Fibroblast of mammary gland (primary cell): ENCODE results near the gene DCAF7.

Source experiments
- DNase-seq: peaks from one replicate; pipeline ENCODE4 v3.0.0-alpha.2; 2010; ENCODE audit warnings: low read depth
- H3K4me3 ChIP-seq: 2 replicates; pipeline ENCODE4 v1.5.1; 2011; ENCODE audit warnings: low read depth, mild to moderate bottlenecking, low read length, moderate library complexity; ENCODE audit not compliant: control insufficient read depth
- TF ChIP-seq, protein P1 (sequence below): conservative IDR thresholded peaks from 2 replicates; pipeline ENCODE4 v1.5.1; 2011; ENCODE audit warnings: low read depth, low read length, inconsistent platforms; ENCODE audit not compliant: control insufficient read depth, insufficient read depth

The DCAF7 gene

DNA sequence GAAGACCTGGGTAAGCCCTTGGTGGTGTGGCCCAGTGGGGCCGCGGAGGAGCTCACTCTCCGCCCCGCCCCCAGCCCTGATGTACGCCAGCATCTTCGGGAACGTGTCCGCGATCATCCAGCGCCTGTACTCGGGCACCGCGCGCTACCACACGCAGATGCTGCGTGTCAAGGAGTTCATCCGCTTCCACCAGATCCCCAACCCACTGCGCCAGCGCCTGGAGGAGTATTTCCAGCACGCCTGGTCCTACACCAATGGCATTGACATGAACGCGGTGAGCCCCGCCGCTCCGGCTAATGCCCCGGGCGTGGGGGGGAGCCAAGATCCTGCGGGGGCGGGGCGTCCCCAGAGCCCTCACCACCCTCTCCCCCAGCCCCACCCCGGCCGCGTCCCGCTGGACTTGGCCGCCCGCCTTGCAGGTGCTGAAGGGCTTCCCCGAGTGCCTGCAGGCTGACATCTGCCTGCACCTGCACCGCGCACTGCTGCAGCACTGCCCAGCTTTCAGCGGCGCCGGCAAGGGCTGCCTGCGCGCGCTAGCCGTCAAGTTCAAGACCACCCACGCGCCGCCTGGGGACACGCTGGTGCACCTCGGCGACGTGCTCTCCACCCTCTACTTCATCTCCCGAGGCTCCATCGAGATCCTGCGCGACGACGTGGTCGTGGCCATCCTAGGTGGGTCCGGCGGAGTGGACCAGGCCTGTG is 12.1 kb upstream of the DCAF7 start:
- DNase-seq, result no peak
- no peak overlapping the region for H3K4me3 ChIP-seq
- TF ChIP-seq, protein P1, sequence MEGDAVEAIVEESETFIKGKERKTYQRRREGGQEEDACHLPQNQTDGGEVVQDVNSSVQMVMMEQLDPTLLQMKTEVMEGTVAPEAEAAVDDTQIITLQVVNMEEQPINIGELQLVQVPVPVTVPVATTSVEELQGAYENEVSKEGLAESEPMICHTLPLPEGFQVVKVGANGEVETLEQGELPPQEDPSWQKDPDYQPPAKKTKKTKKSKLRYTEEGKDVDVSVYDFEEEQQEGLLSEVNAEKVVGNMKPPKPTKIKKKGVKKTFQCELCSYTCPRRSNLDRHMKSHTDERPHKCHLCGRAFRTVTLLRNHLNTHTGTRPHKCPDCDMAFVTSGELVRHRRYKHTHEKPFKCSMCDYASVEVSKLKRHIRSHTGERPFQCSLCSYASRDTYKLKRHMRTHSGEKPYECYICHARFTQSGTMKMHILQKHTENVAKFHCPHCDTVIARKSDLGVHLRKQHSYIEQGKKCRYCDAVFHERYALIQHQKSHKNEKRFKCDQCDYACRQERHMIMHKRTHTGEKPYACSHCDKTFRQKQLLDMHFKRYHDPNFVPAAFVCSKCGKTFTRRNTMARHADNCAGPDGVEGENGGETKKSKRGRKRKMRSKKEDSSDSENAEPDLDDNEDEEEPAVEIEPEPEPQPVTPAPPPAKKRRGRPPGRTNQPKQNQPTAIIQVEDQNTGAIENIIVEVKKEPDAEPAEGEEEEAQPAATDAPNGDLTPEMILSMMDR, result no peak

DNA sequence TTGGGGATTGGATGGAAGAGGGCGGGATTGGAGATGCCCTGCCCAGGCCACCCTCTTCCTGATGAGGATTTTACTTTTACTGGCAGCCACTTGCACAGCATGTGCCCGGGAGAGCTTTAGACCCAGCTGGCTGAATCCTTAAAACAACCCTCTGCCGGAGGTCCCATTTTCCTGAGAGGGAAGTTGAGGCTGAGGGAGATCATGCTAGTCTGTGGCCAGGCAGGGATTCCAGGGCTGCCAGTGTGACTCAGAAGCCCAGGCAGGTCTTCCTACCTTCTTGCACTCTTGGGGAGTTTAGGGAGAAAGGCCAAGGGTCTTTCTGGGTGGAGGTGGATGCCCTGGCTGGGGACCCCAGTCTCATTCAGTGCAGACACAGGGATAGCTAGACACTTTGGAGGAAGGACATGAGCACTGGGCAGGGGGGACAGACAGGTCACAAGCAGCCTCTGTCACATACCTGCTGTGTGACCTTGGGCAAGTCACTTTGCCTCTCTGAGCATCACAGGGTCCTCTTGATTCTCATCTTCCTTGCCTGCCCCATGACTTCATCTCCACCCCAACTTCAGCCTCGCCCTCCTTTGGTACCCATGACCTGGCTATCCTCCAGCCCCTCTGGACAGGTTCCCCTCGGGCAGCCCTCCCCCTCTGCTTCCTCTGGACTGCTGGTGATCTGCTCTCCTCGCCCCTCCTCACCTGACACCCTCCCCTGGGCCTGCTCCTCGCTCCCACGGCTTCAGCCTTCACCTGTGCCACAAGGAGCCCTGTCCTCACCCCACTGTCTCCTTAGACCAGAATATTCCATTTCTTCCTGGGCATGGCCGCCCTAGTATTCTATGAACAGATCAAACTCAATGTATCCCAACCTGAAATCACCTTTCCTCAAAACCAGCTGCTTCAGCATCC is 11.3 kb upstream of the DCAF7 start:
- no peak for DNase-seq
- TF ChIP-seq, protein P1, result no peak
- H3K4me3 ChIP-seq, result no peak overlapping the region

DNA sequence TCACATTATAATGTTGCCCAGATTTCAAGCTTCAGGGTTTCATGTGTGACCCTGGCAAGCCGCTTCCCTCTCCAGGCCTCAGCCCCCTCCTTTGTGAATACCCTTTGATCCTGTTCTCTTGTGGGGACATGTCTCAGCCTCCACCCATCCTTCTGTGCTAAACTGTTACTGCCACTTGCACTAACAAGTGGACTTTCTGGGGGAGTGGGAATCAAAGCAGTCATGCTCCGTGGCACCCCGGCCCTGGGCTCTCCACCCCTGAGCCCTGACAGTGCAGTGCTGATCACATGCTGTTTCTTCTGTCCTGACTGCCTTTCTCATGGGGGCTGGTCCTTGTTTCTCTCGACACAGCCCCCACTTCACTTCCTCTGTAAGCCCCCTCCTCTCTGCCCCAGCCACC is 9.7 kb upstream of the DCAF7 start:
- no peak overlapping the region for H3K4me3 ChIP-seq
- TF ChIP-seq, protein P1, result no peak
- DNase-seq, result no peak

DNA sequence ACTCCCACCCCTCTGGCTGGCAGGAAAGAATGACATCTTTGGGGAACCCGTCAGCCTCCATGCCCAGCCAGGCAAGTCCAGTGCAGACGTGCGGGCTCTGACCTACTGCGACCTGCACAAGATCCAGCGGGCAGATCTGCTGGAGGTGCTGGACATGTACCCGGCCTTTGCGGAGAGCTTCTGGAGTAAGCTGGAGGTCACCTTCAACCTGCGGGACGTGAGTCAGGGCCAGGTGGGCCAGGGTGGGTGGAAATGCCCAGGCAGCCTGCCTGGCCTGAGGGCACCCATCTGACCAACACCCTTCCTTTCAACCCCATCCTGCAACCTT is 8.1 kb upstream of the DCAF7 start:
- H3K4me3 ChIP-seq, result no peak overlapping the region
- TF ChIP-seq, protein P1, result no peak
- no peak for DNase-seq

DNA sequence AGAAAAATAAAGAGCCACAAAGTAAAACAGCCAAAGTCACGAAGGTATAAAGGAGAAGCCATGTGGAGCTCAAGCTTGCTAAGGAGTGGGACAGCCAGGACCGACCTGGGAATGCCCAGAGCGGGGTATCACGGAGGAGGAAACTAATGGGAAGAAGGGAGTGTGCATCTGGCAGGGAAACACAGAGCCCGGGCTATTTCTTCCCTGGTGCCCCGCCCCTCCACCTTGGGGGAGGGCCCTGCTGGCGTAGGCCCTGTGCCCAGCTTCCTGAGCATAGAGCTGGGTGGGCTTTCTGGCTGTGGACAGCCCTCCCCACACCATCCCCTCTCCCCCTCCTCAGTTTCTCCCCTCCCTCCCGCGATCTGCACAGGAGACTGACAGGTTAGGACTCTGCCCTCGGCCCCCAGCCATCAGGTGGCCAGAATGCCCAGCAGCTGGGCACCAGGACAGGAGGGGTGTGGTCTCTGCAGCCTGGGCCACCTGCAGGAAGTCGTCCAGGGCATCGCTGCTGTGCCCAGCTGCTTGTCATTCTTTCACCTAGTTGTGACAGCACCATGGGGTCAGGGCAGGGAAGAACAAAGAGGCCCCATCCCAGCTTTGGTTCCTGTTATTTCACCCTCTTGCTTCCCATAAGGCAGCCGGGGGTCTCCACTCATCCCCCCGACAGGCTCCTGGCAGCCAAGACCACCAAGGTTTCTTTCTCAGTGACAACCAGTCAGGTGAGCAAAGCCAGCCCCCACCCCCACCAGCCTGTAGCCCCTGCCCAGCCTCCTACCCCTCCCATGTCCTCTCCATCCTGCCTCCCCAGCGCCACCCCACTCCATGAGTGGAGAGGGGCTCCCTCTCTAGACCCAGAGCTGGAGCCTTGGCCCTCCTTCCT is 7.1 kb upstream of the DCAF7 start:
- no peak for DNase-seq
- no peak overlapping the region for H3K4me3 ChIP-seq
- TF ChIP-seq, protein P1, result no peak

DNA sequence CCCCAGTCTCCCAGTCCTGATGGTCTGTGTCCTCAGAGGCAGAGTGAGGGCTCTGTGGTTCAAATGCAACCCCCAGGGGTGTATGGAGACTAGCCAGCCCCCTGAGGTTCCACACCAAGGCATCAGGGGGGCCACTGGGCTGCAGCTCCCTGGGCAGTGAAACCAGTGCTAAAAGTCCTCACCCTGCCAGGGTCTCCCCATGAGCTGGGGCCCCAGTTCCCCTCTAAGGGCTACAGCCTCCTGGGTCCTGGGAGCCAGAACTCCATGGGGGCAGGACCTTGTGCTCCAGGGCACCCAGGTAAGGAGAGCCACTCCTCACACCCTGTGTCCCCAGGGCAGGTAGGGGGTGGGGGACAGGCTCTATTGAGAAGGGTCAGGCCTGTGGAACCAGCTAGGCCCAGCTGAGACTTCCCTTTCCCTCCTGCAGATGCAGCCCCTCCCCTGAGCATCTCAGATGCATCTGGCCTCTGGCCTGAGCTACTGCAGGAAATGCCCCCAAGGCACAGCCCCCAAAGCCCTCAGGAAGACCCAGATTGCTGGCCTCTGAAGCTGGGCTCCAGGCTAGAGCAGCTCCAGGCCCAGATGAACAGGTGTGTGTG is 6.4 kb upstream of the DCAF7 start:
- H3K4me3 ChIP-seq, result no peak overlapping the region
- no peak for DNase-seq
- TF ChIP-seq, protein P1, result no peak
